Measurements from ENCODE around the gene EFCAB6.

EFCAB6 gene

GRCh38 chr22:43706151-43706550 lies 106.0 kb downstream of the EFCAB6 start:
- no peak overlapping the region for H3K4me3 ChIP-seq (replicated peaks in 1 of 2; ENCODE audit: low read depth in 2 of 2, low read length in 2 of 2)
- DNase-seq (ENCODE audit: low read depth in 2 of 2): no peak
- TF ChIP-seq, protein P1, sequence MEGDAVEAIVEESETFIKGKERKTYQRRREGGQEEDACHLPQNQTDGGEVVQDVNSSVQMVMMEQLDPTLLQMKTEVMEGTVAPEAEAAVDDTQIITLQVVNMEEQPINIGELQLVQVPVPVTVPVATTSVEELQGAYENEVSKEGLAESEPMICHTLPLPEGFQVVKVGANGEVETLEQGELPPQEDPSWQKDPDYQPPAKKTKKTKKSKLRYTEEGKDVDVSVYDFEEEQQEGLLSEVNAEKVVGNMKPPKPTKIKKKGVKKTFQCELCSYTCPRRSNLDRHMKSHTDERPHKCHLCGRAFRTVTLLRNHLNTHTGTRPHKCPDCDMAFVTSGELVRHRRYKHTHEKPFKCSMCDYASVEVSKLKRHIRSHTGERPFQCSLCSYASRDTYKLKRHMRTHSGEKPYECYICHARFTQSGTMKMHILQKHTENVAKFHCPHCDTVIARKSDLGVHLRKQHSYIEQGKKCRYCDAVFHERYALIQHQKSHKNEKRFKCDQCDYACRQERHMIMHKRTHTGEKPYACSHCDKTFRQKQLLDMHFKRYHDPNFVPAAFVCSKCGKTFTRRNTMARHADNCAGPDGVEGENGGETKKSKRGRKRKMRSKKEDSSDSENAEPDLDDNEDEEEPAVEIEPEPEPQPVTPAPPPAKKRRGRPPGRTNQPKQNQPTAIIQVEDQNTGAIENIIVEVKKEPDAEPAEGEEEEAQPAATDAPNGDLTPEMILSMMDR (IDR thresholded peaks at IDR 0.05; ENCODE audit: low read depth, low read length): no peak

GRCh38 chr22:43704051-43704450 lies 108.1 kb downstream of the EFCAB6 start:
- TF ChIP-seq, protein P1 (IDR thresholded peaks at IDR 0.05; ENCODE audit: low read depth, low read length): no peak
- no peak for DNase-seq (ENCODE audit: low read depth in 2 of 2)

DNA sequence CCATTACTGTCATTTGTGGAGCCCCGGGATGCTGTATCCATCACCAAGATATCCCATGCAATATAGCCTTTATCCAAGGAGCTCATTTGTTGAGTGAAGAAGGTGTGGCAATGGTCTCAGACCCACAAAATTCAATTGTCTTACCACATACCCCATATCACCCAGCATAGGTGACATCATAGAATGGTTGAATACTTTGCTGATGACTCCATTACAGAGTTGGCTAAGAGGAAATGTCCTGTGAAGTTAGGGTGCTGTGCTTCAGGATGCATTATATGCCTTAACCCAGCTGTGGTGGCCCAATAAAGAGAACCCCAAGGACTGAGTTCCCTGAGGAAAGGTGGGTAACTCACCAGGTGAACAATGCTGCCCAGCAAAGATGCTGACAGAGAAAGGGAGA lies 113.7 kb downstream of the EFCAB6 start:
- no peak overlapping the region for H3K4me3 ChIP-seq (replicated peaks in 1 of 2; ENCODE audit: low read depth in 2 of 2, low read length in 2 of 2)
- no peak for DNase-seq (ENCODE audit: low read depth in 2 of 2)
- TF ChIP-seq, protein P1 (IDR thresholded peaks at IDR 0.05; ENCODE audit: low read depth, low read length): no peak

More at GRCh38 chr22:43704051-43704450, 108.1 kb downstream of the EFCAB6 start:
- H3K4me3 ChIP-seq (replicated peaks in 1 of 2; ENCODE audit: low read depth in 2 of 2, low read length in 2 of 2): no peak overlapping the region

DNA sequence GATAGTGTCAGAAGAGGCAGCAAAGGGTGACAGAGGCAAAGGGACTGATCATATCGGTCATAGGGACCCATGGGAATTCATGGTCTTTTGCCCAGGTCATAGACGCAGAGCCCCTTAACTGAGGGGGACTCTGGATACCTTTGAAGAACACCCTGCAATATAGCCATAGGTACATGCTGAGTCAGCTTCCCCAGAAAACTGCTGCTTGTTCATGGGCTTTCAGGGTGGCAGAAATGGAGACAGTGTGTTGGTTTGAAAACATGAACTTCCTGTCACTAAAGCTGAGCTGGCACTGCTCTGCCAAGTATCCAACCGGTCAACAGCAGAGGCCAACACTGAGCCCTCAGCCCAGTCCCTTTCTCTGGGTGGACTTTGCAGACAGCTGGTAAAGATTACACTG lies 114.2 kb downstream of the EFCAB6 start:
- TF ChIP-seq, protein P1 (IDR thresholded peaks at IDR 0.05; ENCODE audit: low read depth, low read length): no peak
- no peak for DNase-seq (ENCODE audit: low read depth in 2 of 2)
- no peak overlapping the region for H3K4me3 ChIP-seq (replicated peaks in 1 of 2; ENCODE audit: low read depth in 2 of 2, low read length in 2 of 2)

- no peak overlapping the region for H3K4me3 ChIP-seq (replicated peaks in 1 of 2; ENCODE audit: low read depth in 2 of 2, low read length in 2 of 2)
- TF ChIP-seq, protein P1 (IDR thresholded peaks at IDR 0.05; ENCODE audit: low read depth, low read length): no peak
- no peak for DNase-seq (ENCODE audit: low read depth in 2 of 2)
These were observed 118.9 kb downstream of the EFCAB6 start for GRCh38 chr22:43693249-43693648.

DNA sequence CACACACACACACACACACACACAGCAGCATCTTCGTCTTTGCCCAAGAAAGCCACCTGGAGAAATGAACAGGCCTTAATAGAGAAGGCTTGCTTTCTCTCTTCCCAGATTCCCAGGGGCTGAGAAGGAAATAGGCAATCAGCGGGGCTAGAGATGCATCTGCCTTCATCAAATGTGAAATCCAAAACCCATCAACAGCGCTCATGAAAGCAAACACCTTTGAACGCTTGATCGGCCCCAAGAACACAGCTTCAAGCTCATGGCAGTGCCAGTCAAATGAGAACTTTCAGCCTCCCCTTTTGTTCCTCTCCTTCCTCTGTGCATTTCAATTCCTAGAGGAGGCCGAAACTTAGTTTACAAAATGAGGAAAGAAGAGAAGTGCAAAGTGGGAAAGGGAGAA lies 122.7 kb downstream of the EFCAB6 start:
- TF ChIP-seq, protein P1 (IDR thresholded peaks at IDR 0.05; ENCODE audit: low read depth, low read length): no peak
- no peak for DNase-seq (ENCODE audit: low read depth in 2 of 2)
- no peak overlapping the region for H3K4me3 ChIP-seq (replicated peaks in 1 of 2; ENCODE audit: low read depth in 2 of 2, low read length in 2 of 2)

DNA sequence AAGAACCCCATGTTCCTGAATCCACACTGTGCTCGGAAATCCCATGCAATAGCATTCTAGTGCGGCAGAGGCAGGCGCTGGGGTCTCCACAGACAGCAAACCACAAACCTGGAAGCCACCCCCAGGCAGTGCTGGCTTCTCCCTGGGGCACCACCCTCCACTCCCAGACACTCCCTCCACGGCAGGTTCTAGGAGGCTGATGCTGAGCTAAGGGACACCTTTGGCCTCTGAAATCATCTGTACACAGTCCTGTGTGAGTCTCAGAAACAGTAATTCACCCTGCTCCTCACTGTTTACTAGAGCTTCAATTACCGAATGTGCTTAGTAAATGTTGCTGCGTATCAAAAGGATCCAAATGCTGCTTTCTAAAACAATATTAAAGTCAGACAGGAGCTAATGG lies 129.3 kb downstream of the EFCAB6 start:
- TF ChIP-seq, protein P1 (IDR thresholded peaks at IDR 0.05; ENCODE audit: low read depth, low read length): no peak
- no peak overlapping the region for H3K4me3 ChIP-seq (replicated peaks in 1 of 2; ENCODE audit: low read depth in 2 of 2, low read length in 2 of 2)
- no peak for DNase-seq (ENCODE audit: low read depth in 2 of 2)

Measured in cardiac fibroblast (primary cell).